OCI-LY7 (cell line): ENCODE measurements around the gene ABCC1. TPM values are rescaled to one million over a fixed set of nuclear protein-coding genes. Genes with fewer than 3 reads are reported as not detected.

Experiments used
- BruUV-seq: library from RNA; stranded (reverse); fragments of 400-500 nt; replicated peaks from 2 replicates; lab custom pipeline; 2021; lab: Mats Ljungman, UMichigan
- CTCF ChIA-PET: fragments of 300-600 bp; sonication (Branson Sonifier 250); formaldehyde crosslinking; loops from one replicate; lab custom pipeline; 2022; ENCODE audit warnings: antibody characterized with exemption; ENCODE audit not compliant: unreplicated experiment; lab: Charles Lee
- POLR2A ChIA-PET: fragments of 300-600 bp; sonication (Branson Sonifier 250); formaldehyde crosslinking; loops from one replicate; lab custom pipeline; 2022; ENCODE audit warnings: antibody characterized with exemption; lab: Charles Lee
- DNase-seq: peaks from one replicate; pipeline ENCODE4 v3.0.0-alpha.2; 2015; ENCODE audit warnings: low spot score
- H2AFZ ChIP-seq: fragments of 200-600 bp; sonication (generic), shearing (Covaris generic); 2 replicates; pipeline ENCODE4 v1.6.1; 2014; ENCODE audit warnings: mild to moderate bottlenecking, antibody characterized with exemption, low read length, moderate library complexity
- H3K27ac ChIP-seq: fragments of 200-600 bp; sonication (generic); 2 replicates; pipeline ENCODE4 v1.5.1; 2014; ENCODE audit warnings: mixed run types, low read depth, mild to moderate bottlenecking, moderate library complexity, low read length, inconsistent platforms; ENCODE audit not compliant: poor library complexity, severe bottlenecking
- H3K36me3 ChIP-seq: fragments of 200-600 bp; sonication (generic); 2 replicates; pipeline ENCODE4 v1.6.1; 2014; ENCODE audit warnings: mild to moderate bottlenecking, antibody characterized with exemption, low read length, moderate library complexity, mixed read lengths; ENCODE audit not compliant: insufficient read depth
- H3K4me1 ChIP-seq: fragments of 200-600 bp; sonication (generic); 2 replicates; pipeline ENCODE4 v1.5.1; 2014; ENCODE audit warnings: mild to moderate bottlenecking, low read length; ENCODE audit not compliant: insufficient read depth, poor library complexity, severe bottlenecking
- H3K4me2 ChIP-seq: fragments of 200-600 bp; sonication (generic); 2 replicates; pipeline ENCODE4 v1.6.1; 2014; ENCODE audit warnings: mild to moderate bottlenecking, low read length
- H3K4me3 ChIP-seq: fragments of 200-600 bp; sonication (generic); 2 replicates; pipeline ENCODE4 v1.5.1; 2014; ENCODE audit warnings: mild to moderate bottlenecking, low read depth, low read length; ENCODE audit not compliant: poor library complexity, severe bottlenecking
- H3K79me2 ChIP-seq: fragments of 200-600 bp; sonication (generic); 2 replicates; pipeline ENCODE4 v1.6.1; 2016; ENCODE audit warnings: low read depth, mild to moderate bottlenecking, low read length, moderate library complexity, mixed read lengths; ENCODE audit not compliant: insufficient read depth
- H3K9me2 ChIP-seq: fragments of 200-600 bp; sonication (generic); 2 replicates; pipeline ENCODE4 v1.6.1; 2016; ENCODE audit warnings: mild to moderate bottlenecking, low read length, mixed read lengths; ENCODE audit not compliant: insufficient read depth
- H3K9me3 ChIP-seq: fragments of 200-600 bp; sonication (generic); 2 replicates; pipeline ENCODE4 v1.6.1; 2014; ENCODE audit warnings: mild to moderate bottlenecking, mixed run types, low read length, mixed read lengths
- H4K20me1 ChIP-seq: fragments of 200-600 bp; sonication (generic); 2 replicates; pipeline ENCODE4 v1.6.1; 2014; ENCODE audit warnings: mild to moderate bottlenecking, antibody characterized with exemption, low read length, moderate library complexity, mixed read lengths; ENCODE audit not compliant: insufficient read depth
- CTCF ChIP-seq: fragments of 200-600 bp; sonication (generic); conservative IDR thresholded peaks from 2 replicates; pipeline ENCODE4 v1.5.1; 2014; ENCODE audit warnings: mild to moderate bottlenecking, antibody characterized with exemption, low read length, moderate library complexity, mixed read lengths
- EZH2phosphoT487 ChIP-seq: fragments of 200-600 bp; sonication (generic); IDR thresholded peaks from 2 replicates; pipeline ENCODE4 v1.6.1; 2018; ENCODE audit warnings: low read depth, borderline replicate concordance, mild to moderate bottlenecking, mixed run types, antibody characterized with exemption, low read length, moderate library complexity, mixed read lengths
- intact Hi-C: fragments of 100-400 bp; cut with micrococcal nuclease; formaldehyde crosslinking; loops from one replicate; pipeline ENCODE4 v1.10.0; 2022; ENCODE audit not compliant: unreplicated experiment
- total RNA-seq, 2 experiments: library from RNA; depleted of rRNA in 1 of 2; stranded (reverse); fragments of >200 nt in 1 of 2; shearing (Covaris generic) in 1 of 2; gene quantifications; 2 replicates each; pipeline ENCODE4 v1.2.3, GENCODE V29; 2014 to 2022

ABCC1 gene
- total RNA-seq, 2 experiments from 2014 or later, result 39.9 to 71.8 TPM

GRCh38 chr16:16063683-16064082 lies 114.3 kb downstream of the ABCC1 start:
- Histone ChIP-seq H3K4me2 (no peak overlapping the region), H3K9me3 (no peaks in the 10 kb centered on the region), H2AFZ (no peak overlapping the region), H3K4me3 (no peak overlapping the region), H3K79me2 (no peaks in the 10 kb centered on the region), H4K20me1 (no peaks in the 10 kb centered on the region), H3K4me1 (peaks cover 38% of the 10 kb centered on the region), H3K9me2 (no peaks in the 10 kb centered on the region), H3K27ac (peak overlapping the region; percentile 4), H3K36me3 (peaks cover 91% of the 10 kb centered on the region)
- POLR2A ChIA-PET, result no interaction called here
- no peak for DNase-seq
- intact Hi-C loops, result no loop called here
- TF ChIP-seq EZH2phosphoT487 (no peak), CTCF (no peak)
- no TSS peak for BruUV-seq
- CTCF ChIA-PET, result no interaction called here

GRCh38 chr16:16064874-16065384 lies 115.5 kb downstream of the ABCC1 start:
- no peaks in the 10 kb centered on the region for H3K9me3 ChIP-seq
- TF ChIP-seq EZH2phosphoT487, result no peak
- TF ChIP-seq CTCF, result no peak
- H3K4me3 ChIP-seq, result no peak overlapping the region
- POLR2A ChIA-PET, result no interaction called here
- H4K20me1 ChIP-seq, result no peaks in the 10 kb centered on the region
- peaks cover 85% of the 10 kb centered on the region for H3K36me3 ChIP-seq
- no peak for DNase-seq
- intact Hi-C loops, result no loop called here
- H2AFZ ChIP-seq, result no peak overlapping the region
- no peak overlapping the region for H3K4me2 ChIP-seq
- H3K4me1 ChIP-seq, result peaks cover 35% of the 10 kb centered on the region
- no TSS peak for BruUV-seq
- no peaks in the 10 kb centered on the region for H3K79me2 ChIP-seq
- no peaks in the 10 kb centered on the region for H3K9me2 ChIP-seq
- no peak overlapping the region for H3K27ac ChIP-seq
- CTCF ChIA-PET, result no interaction called here

- peaks cover 82% of the 10 kb centered on the region for H3K36me3 ChIP-seq
- DNase-seq, result no peak
- TF ChIP-seq EZH2phosphoT487 (no peak), CTCF (no peak)
- H4K20me1 ChIP-seq, result no peaks in the 10 kb centered on the region
- BruUV-seq, result no TSS peak
- no peaks in the 10 kb centered on the region for H3K79me2 ChIP-seq
- intact Hi-C loops, result no loop called here
- CTCF ChIA-PET, result no interaction called here
- no peak overlapping the region for H3K4me2 ChIP-seq
- no peaks in the 10 kb centered on the region for H3K9me2 ChIP-seq
- POLR2A ChIA-PET, result interaction anchor here (0.7 kb wide), 1 partner anchor 1112 kb away, joined by 3 read pairs; no protein-coding TSS in a partner anchor
- H3K4me1 ChIP-seq, result peaks cover 13% of the 10 kb centered on the region
- H3K4me3 ChIP-seq, result no peak overlapping the region
- H3K27ac ChIP-seq, result no peak overlapping the region
- no peak overlapping the region for H2AFZ ChIP-seq
- H3K9me3 ChIP-seq, result no peaks in the 10 kb centered on the region
Measured at GRCh38 chr16:16067127-16067526, 117.7 kb downstream of the ABCC1 start.
